ENCODE measurements around the gene SESN3.

- TF ChIP-seq MXI1 (conservative IDR thresholded peaks at IDR 0.05; ENCODE audit: poor library complexity, severe bottlenecking) (no peak), CTCF (IDR thresholded peaks at IDR 0.05; ENCODE audit: poor library complexity, severe bottlenecking) (no peak), POLR2AphosphoS5 (IDR thresholded peaks at IDR 0.05) (no peak), REST (IDR thresholded peaks at IDR 0.05; ENCODE audit: borderline replicate concordance) (no peak)
These were observed 14.6 kb upstream of the SESN3 start for GRCh38 chr11:95245581-95245980.
